NOMO-1 treated with dmso at 0.1 percent for 144 hours (cell line): ENCODE results near the gene NID1.
"Not testable (repeated sequence)": the region's sequence is repeated elsewhere in the genome, so short reads cannot be mapped to it uniquely, and the experiment has no call there.

Source experiments
- DNase-seq: peaks from one replicate; lab custom pipeline; 2025; ENCODE audit not compliant: unreplicated experiment; lab: John Stamatoyannopoulos, UW

NID1 gene

GRCh38 chr1:235999259-235999925 is 65.5 kb downstream of the NID1 start:
- no peak for DNase-seq

GRCh38 chr1:235998812-235999211 is 66.1 kb downstream of the NID1 start:
- no peak for DNase-seq

- no peak for DNase-seq
Observed at GRCh38 chr1:235997931-235998330, 67.0 kb downstream of the NID1 start.

- peak; percentile 53 for DNase-seq
Observed at GRCh38 chr1:235997049-235997448, 67.8 kb downstream of the NID1 start.

GRCh38 chr1:235996048-235996785 is 68.7 kb downstream of the NID1 start:
- DNase-seq = no peak

- DNase-seq = no peak
Observed at GRCh38 chr1:235995511-235995910, 69.4 kb downstream of the NID1 start.

GRCh38 chr1:235993652-235994051 is 71.2 kb downstream of the NID1 start:
- DNase-seq = no peak

DNA sequence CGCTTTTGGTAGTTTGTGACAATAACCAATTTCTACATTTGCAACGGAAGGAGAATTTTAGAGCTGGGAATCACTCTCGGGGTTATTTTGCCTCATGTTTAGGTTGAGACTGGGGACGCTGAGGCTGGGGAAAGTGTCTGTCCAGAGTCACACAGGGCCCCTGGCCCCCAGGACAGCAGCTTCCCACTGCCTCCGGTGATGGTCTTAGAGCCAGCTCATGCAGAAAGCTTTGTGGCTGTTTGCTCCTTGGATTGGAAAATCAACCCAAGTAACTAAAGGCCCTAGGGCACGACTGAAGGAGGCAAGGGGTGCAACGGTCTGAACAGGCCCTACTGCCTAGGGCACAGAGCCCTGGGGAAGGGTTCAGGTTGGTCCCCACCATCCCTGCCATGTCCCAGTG is 72.0 kb downstream of the NID1 start:
- DNase-seq = no peak

- no peak for DNase-seq
Observed at GRCh38 chr1:235992346-235992745, 72.5 kb downstream of the NID1 start.

- no peak for DNase-seq
Observed at GRCh38 chr1:235990330-235990795, 74.5 kb downstream of the NID1 start.

GRCh38 chr1:235989105-235989504 is 75.8 kb downstream of the NID1 start:
- no peak for DNase-seq

DNA sequence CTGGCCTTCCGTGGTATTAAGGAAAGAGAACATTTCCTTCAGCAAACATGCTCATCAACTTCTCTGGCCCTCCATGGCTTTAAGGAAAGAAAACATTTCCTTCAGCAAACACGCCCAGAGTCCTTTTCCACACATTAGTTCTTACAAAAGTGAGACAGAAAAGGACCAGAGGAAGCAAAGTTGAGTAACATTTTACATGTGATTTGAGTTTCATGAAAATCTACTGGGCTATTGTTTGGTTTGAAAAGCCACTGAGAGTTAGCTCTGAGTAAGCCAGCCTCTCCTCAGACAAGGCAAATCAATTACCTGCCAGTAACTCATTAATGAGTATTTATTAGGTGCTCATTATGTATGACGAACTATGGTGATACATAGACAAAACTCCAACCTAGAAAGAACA is 78.0 kb downstream of the NID1 start:
- no peak for DNase-seq

DNA sequence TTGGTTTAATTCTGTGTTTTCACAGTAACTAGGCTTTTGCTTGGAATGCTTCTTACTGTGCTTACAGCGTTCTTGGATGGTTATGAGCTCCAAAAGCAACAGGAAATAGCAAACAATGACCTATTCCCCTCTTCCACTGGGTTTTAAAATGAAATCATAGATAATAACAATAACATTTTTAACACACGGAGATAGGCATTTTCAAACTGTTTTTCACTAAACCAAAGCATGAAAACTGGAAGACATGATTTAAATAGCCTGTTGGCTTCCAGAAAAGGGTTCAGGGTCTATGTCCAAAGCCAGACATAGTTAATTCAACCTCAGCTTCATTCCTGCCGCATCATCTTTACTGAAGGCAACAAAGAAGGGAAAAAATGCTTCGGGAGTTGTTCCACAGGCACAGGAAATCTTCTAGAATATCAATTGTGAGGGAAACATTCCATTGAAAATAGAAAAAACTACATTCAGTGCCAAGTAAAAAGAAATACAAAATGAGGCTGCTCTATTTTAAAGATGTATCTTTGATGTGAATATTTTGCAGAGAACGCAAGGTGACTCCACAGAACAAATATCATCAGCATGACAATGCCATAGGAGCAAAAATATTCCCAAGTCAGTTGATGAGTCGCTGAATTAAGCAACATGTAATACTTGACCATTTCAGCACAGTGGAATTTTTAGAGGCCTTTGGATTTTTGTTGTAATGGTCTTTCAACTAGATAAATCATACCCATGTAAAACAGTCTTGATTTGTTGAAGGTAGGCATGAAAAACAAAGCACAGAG is 80.7 kb downstream of the NID1 start:
- no peak for DNase-seq

- peak; percentile 82 for DNase-seq
Observed at GRCh38 chr1:235980976-235981375, 83.9 kb downstream of the NID1 start.

- no peak for DNase-seq
Observed at GRCh38 chr1:235979716-235980333, 85.1 kb downstream of the NID1 start.

DNA sequence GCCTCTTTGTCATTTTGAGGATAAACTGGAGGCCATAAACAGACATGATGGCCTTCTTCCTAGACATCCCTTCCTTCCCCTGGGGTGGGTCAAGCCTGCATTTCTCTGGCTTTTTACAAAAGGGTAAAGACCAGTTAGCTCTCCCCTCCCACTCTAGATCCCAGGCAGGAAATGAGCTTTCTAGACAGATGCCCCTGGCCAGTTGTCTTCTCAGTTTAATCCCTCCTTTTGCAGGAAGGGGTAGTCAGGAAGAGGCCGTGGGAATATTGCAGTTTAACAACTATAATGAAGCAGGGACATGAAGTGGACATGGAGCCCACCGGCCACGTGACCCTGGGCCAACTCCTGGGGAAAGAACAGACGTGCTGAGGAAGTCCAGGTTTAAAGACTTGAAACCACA is 85.7 kb downstream of the NID1 start:
- DNase-seq = no peak

DNA sequence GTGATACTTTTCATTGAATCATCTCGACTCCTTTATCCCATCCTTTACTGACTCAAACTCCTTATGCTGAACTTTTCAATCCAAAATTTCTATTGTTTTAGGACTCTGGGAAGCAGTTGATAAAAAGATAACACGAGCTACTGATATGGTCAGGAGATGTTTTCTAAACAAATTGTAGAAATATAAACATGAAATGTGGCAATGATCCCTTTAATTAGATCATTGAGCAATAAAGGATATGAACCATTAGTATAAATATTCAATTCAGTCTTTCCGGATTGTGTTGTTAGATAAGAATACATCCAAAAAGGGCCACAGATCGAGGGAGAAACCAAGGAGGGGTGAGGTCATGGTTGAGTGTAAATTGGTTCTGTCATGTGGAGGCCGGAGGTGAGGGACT is 88.4 kb downstream of the NID1 start:
- DNase-seq = no peak

DNA sequence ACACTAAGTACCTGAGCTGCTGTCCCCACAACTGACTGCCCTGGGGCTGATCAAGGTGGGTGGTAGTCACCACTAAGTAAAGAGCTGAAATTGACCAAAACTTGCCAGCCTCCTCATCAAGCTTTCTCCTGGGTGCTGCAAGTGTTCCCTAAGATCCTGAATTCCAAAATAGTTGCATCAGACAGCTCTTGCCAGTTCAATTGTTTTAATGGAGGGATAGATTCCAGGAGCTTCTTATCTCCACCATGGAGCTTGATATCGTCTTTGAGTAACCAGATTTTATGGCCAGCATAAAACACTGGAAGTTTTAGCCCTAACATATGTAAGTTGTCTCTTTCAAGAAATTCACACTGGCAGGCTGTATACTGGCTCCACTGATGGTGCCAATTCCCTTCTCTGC is 90.3 kb downstream of the NID1 start:
- no peak for DNase-seq

DNA sequence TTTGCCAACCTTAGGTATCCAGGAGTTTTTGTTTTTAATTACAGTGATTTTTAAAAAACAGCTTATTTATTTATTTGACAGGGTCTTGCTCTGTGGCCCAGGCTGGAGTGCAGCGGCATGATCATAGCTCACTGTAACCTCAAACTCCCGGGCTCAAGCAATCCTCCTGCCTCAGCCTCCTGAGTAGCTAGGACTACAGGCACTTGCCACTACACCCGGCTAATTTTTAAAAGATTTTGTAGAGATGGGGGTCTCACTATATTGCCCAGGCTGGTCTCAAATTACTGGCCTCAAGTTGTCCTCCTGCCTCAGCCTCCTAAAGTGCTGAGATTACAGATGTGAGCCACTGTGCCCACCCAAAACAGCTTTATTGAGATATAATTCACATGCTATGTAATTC is 92.2 kb downstream of the NID1 start:
- DNase-seq = not testable (repeated sequence)

DNA sequence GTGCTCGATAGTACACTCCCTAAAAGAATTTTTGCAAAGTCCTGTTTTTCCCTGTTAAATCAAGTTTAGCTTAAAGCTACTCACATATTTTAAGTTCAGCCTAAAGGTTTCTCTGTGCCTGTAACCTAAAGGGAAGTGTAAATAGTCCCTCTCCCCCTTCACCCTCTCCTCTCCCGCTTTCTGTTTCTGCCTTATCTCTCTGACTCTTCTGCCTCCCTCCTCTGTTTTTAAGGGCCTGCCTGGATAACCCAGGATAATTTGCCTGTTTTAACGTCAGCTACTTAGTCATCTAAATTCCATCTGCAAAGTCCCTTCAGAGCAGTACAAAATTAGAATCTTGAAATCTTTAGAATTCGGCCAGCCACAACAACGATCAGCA is 92.6 kb downstream of the NID1 start:
- DNase-seq = peak; percentile 34

DNA sequence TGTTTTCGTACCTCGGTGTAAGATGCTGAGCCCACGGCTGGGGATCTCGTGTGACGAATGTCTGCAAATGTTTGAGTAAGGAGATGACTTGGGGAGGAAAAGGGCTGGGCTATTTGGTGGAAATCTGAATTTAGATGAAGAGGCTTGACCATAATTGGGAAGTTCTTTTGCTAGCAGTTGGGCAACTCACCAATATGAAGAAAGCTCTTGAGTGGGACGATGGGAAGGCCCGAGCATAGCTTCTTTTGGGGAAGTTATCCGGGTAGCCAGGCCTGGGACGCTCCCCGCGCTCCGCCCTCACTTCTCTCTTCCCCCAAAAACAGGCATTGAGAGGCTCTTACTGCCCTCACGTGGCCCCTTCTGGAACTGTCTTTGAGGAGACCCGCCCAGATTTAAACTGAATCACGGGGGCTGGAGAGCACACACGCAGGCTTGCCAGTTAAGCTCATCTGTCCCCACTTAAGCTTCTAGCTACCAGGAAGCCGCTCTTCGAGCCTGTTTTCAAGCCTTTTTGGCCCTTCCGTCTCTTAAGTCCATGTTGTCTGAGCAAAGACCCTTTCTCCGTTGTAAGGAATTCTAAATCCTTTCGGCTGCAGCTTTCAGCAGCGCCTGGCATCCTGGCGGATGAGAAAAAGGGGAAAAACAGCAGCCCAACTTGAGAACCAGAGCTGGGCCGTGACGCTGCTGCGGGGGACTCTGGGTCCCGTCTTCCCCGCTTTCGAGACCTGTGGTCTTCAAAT is 93.1 kb downstream of the NID1 start:
- DNase-seq = peak; percentile 96
